Keratinocyte (primary cell): Measurements from ENCODE around the gene KDELR1.

Experiments used
- EZH2 ChIP-seq: IDR thresholded peaks from one replicate; pipeline ENCODE4 v1.6.1; 2012; ENCODE audit warnings: inconsistent platforms, mild to moderate bottlenecking, low read length, moderate library complexity
- TF ChIP-seq, protein P1 (sequence below), 3 experiments: IDR thresholded peaks in 1 of 3; conservative IDR thresholded peaks in 1 of 3; optimal IDR thresholded peaks in 1 of 3; 2 replicates in 2 of 3; 3 replicates in 1 of 3; pipeline versions ENCODE3 to v1.5.1; 2011; ENCODE audit warnings: low read length in 3 of 3, mild to moderate bottlenecking in 3 of 3, moderate library complexity in 2 of 3, control low read depth in 1 of 3, inconsistent platforms in 1 of 3; ENCODE audit not compliant: insufficient read depth in 2 of 3; ENCODE audit errors: extremely low read depth in 1 of 3

DNA sequence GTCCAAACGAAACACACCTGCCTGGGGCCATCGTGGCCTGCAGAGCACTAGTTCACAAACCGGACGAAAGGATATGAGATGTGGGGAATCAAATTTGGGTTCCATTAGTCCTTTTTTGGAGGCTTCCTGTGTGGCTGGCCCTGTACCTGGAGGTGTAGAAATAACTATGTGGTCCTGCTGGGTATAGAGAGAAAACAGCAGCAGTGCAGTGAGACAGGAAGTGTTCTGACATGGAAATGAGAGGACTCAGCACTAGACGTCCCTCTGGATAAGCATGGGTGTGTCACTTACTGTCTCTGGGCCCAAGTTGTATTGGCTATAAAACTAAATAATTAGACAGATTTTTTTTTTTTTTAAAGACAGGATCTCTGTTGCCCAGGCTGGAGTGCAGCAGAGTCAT lies 12.3 kb downstream of the KDELR1 start:
- TF ChIP-seq, protein P1, sequence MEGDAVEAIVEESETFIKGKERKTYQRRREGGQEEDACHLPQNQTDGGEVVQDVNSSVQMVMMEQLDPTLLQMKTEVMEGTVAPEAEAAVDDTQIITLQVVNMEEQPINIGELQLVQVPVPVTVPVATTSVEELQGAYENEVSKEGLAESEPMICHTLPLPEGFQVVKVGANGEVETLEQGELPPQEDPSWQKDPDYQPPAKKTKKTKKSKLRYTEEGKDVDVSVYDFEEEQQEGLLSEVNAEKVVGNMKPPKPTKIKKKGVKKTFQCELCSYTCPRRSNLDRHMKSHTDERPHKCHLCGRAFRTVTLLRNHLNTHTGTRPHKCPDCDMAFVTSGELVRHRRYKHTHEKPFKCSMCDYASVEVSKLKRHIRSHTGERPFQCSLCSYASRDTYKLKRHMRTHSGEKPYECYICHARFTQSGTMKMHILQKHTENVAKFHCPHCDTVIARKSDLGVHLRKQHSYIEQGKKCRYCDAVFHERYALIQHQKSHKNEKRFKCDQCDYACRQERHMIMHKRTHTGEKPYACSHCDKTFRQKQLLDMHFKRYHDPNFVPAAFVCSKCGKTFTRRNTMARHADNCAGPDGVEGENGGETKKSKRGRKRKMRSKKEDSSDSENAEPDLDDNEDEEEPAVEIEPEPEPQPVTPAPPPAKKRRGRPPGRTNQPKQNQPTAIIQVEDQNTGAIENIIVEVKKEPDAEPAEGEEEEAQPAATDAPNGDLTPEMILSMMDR (optimal IDR thresholded peaks at IDR 0.05 in 1 of 3, IDR thresholded peaks at IDR 0.05 in 1 of 3, conservative IDR thresholded peaks at IDR 0.05 in 1 of 3; ENCODE audit: extremely low read depth in 1 of 3, insufficient read depth in 2 of 3, low read length in 3 of 3): no peak
- no peak for TF ChIP-seq EZH2
